Measurements from ENCODE around the gene CFAP46. TPM values are rescaled to one million over a fixed set of nuclear protein-coding genes. Genes with fewer than 3 reads are reported as not detected.

The CFAP46 gene
- total and polyA plus RNA-seq, 10 of the 15 experiments (the other 5 are each of a cell fraction or from before 2014, with no cell fraction given): 0.01 to 0.18 (median 0.03) TPM; not detected in 7

DNA sequence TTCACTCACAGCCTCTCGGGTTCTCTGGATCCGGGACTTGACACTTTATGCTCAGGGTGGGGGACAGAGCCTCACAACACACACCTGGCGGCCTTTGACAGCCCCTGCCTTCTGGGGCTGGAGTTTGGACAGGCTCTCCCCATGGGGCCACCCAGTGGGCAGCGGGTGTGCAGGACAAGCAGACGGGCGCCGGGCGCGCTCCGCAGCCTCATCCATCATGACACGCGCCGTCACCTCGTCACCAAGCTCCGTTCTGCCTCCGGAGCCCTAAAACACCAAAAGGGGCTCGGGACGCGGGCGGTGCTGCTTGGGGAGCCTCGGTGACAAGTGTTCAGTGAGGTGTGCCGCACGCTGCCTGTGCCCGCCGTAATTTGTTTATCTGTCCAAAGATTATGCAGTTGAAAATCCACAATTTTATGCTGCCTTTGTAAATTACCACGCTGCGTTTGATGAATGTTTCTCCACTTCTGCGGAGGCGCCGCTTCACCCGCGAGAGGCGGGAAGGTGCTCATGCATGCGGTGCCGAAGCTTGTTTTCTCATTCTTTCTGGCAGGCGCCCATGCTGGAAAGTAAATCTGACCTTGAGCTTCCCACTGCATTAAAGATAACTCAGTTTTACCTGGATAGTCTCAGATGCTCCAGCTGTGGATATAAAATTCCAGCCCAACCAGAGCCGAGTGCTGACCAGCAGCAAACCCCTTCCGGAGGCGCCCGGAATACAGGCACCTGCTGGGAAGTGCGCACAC lies 162.6 kb downstream of the CFAP46 start (continued):
- TF ChIP-seq ASH2L (IDR thresholded peaks at IDR 0.05; ENCODE audit: borderline replicate concordance, low read depth): no peak
- no peak for TF ChIP-seq SIX5 (IDR thresholded peaks at IDR 0.05; ENCODE audit: low read depth, low read length, severe bottlenecking)
- no peak for TF ChIP-seq FOXK2 (IDR thresholded peaks at IDR 0.05)
- TF ChIP-seq, protein P1, sequence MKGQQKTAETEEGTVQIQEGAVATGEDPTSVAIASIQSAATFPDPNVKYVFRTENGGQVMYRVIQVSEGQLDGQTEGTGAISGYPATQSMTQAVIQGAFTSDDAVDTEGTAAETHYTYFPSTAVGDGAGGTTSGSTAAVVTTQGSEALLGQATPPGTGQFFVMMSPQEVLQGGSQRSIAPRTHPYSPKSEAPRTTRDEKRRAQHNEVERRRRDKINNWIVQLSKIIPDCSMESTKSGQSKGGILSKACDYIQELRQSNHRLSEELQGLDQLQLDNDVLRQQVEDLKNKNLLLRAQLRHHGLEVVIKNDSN (IDR thresholded peaks at IDR 0.05; ENCODE audit: borderline replicate concordance, extremely low read length, insufficient read depth, low read depth, low read length): no peak
- TF ChIP-seq, protein P2, sequence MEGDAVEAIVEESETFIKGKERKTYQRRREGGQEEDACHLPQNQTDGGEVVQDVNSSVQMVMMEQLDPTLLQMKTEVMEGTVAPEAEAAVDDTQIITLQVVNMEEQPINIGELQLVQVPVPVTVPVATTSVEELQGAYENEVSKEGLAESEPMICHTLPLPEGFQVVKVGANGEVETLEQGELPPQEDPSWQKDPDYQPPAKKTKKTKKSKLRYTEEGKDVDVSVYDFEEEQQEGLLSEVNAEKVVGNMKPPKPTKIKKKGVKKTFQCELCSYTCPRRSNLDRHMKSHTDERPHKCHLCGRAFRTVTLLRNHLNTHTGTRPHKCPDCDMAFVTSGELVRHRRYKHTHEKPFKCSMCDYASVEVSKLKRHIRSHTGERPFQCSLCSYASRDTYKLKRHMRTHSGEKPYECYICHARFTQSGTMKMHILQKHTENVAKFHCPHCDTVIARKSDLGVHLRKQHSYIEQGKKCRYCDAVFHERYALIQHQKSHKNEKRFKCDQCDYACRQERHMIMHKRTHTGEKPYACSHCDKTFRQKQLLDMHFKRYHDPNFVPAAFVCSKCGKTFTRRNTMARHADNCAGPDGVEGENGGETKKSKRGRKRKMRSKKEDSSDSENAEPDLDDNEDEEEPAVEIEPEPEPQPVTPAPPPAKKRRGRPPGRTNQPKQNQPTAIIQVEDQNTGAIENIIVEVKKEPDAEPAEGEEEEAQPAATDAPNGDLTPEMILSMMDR (IDR thresholded peaks at IDR 0.05 in 2 of 3, conservative IDR thresholded peaks at IDR 0.05 in 1 of 3; ENCODE audit: control insufficient read depth in 2 of 3, extremely low read depth in 1 of 3, insufficient read depth in 1 of 3, low read depth in 3 of 3, low read length in 3 of 3): no peak
- TF ChIP-seq ZNF274 (IDR thresholded peaks at IDR 0.05; ENCODE audit: insufficient read depth, insufficient read length): no peak
- no peak for TF ChIP-seq FOXM1 (IDR thresholded peaks at IDR 0.05; ENCODE audit: low read depth, low read length)
- TF ChIP-seq SMAD1 (IDR thresholded peaks at IDR 0.05; ENCODE audit: low read depth, partially characterized antibody): no peak

DNA sequence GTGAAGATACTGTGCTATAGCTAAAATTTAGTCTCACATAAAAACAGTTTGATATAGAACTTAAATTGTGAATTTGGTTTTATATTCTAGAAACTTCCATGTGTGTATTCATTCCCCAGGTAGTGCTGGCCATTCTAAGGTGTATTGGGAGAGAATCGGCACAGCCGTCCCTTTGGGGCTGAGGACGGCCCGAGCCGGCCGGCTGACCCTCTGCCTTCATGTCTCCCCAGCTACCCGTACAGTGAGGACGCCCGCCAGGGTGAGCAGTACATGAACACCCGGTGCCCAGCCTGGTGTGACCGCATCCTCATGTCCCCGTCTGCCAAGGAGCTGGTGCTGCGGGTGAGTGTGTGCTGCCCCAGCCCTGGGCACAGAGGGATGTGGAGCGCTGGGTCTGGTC lies 164.9 kb downstream of the CFAP46 start:
- 92% methylated on average over 13 of the region's 14 CpGs for WGBS (ENCODE audit: insufficient coverage, insufficient replicate concordance, low lambda C conversion rate, missing lambda C conversion rate)
- intact Hi-C loops (cut with micrococcal nuclease; ENCODE audit: unreplicated experiment): no loop called here
- in situ Hi-C loops (cut with MboI): no loop called here
- no peak overlapping the region for H3K4me3 ChIP-seq
- no peaks in the 10 kb centered on the region for H3K4me1 ChIP-seq (ENCODE audit: control insufficient read depth, insufficient read depth, low read length)
- H3K27ac ChIP-seq (ENCODE audit: control insufficient read depth, insufficient read depth): no peak overlapping the region
- FAIRE-seq (no peak), DNase-seq (ENCODE audit: low read depth, low spot score) (no peak), ATAC-seq (no peak)
- H2AFZ ChIP-seq (ENCODE audit: control insufficient read depth, low read depth, low read length): no peak overlapping the region
- no peaks in the 10 kb centered on the region; a peak in 1 of 4 replicates for H3K36me3 ChIP-seq (ENCODE audit: control insufficient read depth in 2 of 2, insufficient read depth in 2 of 2, low read length in 1 of 2)
- CTCF ChIA-PET: no interaction called here
- H3K9me3 ChIP-seq (replicated peaks; ENCODE audit: control insufficient read depth, insufficient read depth, low read length): no peaks in the 10 kb centered on the region
- TF ChIP-seq MYB (IDR thresholded peaks at IDR 0.05; ENCODE audit: borderline replicate concordance, low read depth, low read length) (no peak), CREB1 (IDR thresholded peaks at IDR 0.05; ENCODE audit: low read depth) (no peak), LARP7 (IDR thresholded peaks at IDR 0.05) (no peak)
- TF ChIP-seq, protein P3, sequence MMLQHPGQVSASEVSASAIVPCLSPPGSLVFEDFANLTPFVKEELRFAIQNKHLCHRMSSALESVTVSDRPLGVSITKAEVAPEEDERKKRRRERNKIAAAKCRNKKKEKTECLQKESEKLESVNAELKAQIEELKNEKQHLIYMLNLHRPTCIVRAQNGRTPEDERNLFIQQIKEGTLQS (IDR thresholded peaks at IDR 0.05; ENCODE audit: borderline replicate concordance, extremely low read depth, low read depth, low read length): no peak
- TF ChIP-seq, protein P1 (IDR thresholded peaks at IDR 0.05; ENCODE audit: borderline replicate concordance, extremely low read length, insufficient read depth, low read depth, low read length): no peak
- TF ChIP-seq, protein P4, sequence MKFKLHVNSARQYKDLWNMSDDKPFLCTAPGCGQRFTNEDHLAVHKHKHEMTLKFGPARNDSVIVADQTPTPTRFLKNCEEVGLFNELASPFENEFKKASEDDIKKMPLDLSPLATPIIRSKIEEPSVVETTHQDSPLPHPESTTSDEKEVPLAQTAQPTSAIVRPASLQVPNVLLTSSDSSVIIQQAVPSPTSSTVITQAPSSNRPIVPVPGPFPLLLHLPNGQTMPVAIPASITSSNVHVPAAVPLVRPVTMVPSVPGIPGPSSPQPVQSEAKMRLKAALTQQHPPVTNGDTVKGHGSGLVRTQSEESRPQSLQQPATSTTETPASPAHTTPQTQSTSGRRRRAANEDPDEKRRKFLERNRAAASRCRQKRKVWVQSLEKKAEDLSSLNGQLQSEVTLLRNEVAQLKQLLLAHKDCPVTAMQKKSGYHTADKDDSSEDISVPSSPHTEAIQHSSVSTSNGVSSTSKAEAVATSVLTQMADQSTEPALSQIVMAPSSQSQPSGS (IDR thresholded peaks at IDR 0.05; ENCODE audit: low read length): no peak
- no peaks in the 10 kb centered on the region for H3K79me2 ChIP-seq (ENCODE audit: control insufficient read depth, insufficient read depth, low read length)
- no peaks in the 10 kb centered on the region for H4K20me1 ChIP-seq (ENCODE audit: control insufficient read depth, insufficient read depth)
- POLR2A ChIA-PET: no interaction called here
- BruUV-seq (replicated peaks): no TSS peak
- RAD21 ChIA-PET (ENCODE audit: unreplicated experiment): interaction anchor here (1.2 kb wide), 1 partner anchor 326 kb away, joined by 3 read pairs; no protein-coding TSS in a partner anchor
- H3K9ac ChIP-seq (ENCODE audit: control insufficient read depth, insufficient read depth, low read length): no peak overlapping the region
- SMC1A ChIA-PET (ENCODE audit: uncharacterized antibody, unreplicated experiment): no interaction called here
- no peaks in the 10 kb centered on the region for H3K27me3 ChIP-seq (replicated peaks in 1 of 2; ENCODE audit: control insufficient read depth in 2 of 2, insufficient read depth in 2 of 2, low read length in 1 of 2)
- H3K4me2 ChIP-seq (ENCODE audit: control insufficient read depth, insufficient read depth): no peak overlapping the region
